ENCODE data around the gene AGAP1.

The AGAP1 gene

GRCh38 chr2:235523486-235524150 is 29.8 kb downstream of the AGAP1 start:
- FAIRE-seq (no peak), DNase-seq (ENCODE audit: insufficient read length) (no peak)
- TF ChIP-seq POLR2A (IDR thresholded peaks at IDR 0.05; ENCODE audit: low read depth, low read length) (no peak), TAF1 (IDR thresholded peaks at IDR 0.05; ENCODE audit: borderline replicate concordance, low read depth, low read length) (no peak), POLR2AphosphoS5 (IDR thresholded peaks at IDR 0.05; ENCODE audit: low read depth, low read length) (no peak)

GRCh38 chr2:235526166-235526565 is 32.3 kb downstream of the AGAP1 start:
- no peak for TF ChIP-seq TAF1 (IDR thresholded peaks at IDR 0.05; ENCODE audit: borderline replicate concordance, low read depth, low read length)
- TF ChIP-seq POLR2A (IDR thresholded peaks at IDR 0.05; ENCODE audit: low read depth, low read length), result no peak
- TF ChIP-seq POLR2AphosphoS5 (IDR thresholded peaks at IDR 0.05; ENCODE audit: low read depth, low read length), result no peak
- DNase-seq (ENCODE audit: insufficient read length) (no peak), FAIRE-seq (no peak)

- DNase-seq (ENCODE audit: insufficient read length) (no peak), FAIRE-seq (no peak)
- TF ChIP-seq POLR2AphosphoS5 (IDR thresholded peaks at IDR 0.05; ENCODE audit: low read depth, low read length) (no peak), TAF1 (IDR thresholded peaks at IDR 0.05; ENCODE audit: borderline replicate concordance, low read depth, low read length) (no peak), POLR2A (IDR thresholded peaks at IDR 0.05; ENCODE audit: low read depth, low read length) (no peak)
Measured at GRCh38 chr2:235527806-235528469, 34.1 kb downstream of the AGAP1 start.

GRCh38 chr2:235529621-235530020 is 35.8 kb downstream of the AGAP1 start:
- TF ChIP-seq POLR2A (IDR thresholded peaks at IDR 0.05; ENCODE audit: low read depth, low read length), result no peak
- TF ChIP-seq TAF1 (IDR thresholded peaks at IDR 0.05; ENCODE audit: borderline replicate concordance, low read depth, low read length), result no peak
- TF ChIP-seq POLR2AphosphoS5 (IDR thresholded peaks at IDR 0.05; ENCODE audit: low read depth, low read length), result no peak
- DNase-seq (ENCODE audit: insufficient read length) (no peak), FAIRE-seq (no peak)

- FAIRE-seq (no peak), DNase-seq (ENCODE audit: insufficient read length) (no peak)
- TF ChIP-seq POLR2AphosphoS5 (IDR thresholded peaks at IDR 0.05; ENCODE audit: low read depth, low read length) (no peak), POLR2A (IDR thresholded peaks at IDR 0.05; ENCODE audit: low read depth, low read length) (no peak), TAF1 (IDR thresholded peaks at IDR 0.05; ENCODE audit: borderline replicate concordance, low read depth, low read length) (no peak)
Measured at GRCh38 chr2:235530735-235531134, 36.9 kb downstream of the AGAP1 start.

- DNase-seq (ENCODE audit: insufficient read length) (no peak), FAIRE-seq (no peak)
- TF ChIP-seq POLR2A (IDR thresholded peaks at IDR 0.05; ENCODE audit: low read depth, low read length) (no peak), TAF1 (IDR thresholded peaks at IDR 0.05; ENCODE audit: borderline replicate concordance, low read depth, low read length) (no peak), POLR2AphosphoS5 (IDR thresholded peaks at IDR 0.05; ENCODE audit: low read depth, low read length) (no peak)
Measured at GRCh38 chr2:235532307-235532706, 38.5 kb downstream of the AGAP1 start.

GRCh38 chr2:235533198-235533597 is 39.4 kb downstream of the AGAP1 start:
- no peak for DNase-seq (ENCODE audit: insufficient read length)
- TF ChIP-seq POLR2AphosphoS5 (IDR thresholded peaks at IDR 0.05; ENCODE audit: low read depth, low read length) (no peak), POLR2A (IDR thresholded peaks at IDR 0.05; ENCODE audit: low read depth, low read length) (no peak), TAF1 (IDR thresholded peaks at IDR 0.05; ENCODE audit: borderline replicate concordance, low read depth, low read length) (no peak)

GRCh38 chr2:235533616-235534385 is 40.0 kb downstream of the AGAP1 start:
- no peak for TF ChIP-seq TAF1 (IDR thresholded peaks at IDR 0.05; ENCODE audit: borderline replicate concordance, low read depth, low read length)
- no peak for TF ChIP-seq POLR2AphosphoS5 (IDR thresholded peaks at IDR 0.05; ENCODE audit: low read depth, low read length)
- TF ChIP-seq POLR2A (IDR thresholded peaks at IDR 0.05; ENCODE audit: low read depth, low read length), result no peak
- FAIRE-seq, result no peak
- DNase-seq (ENCODE audit: insufficient read length), result no peak

More at GRCh38 chr2:235533198-235533597, 39.4 kb downstream of the AGAP1 start:
- no peak for FAIRE-seq

GRCh38 chr2:235534678-235535422 is 41.0 kb downstream of the AGAP1 start:
- no peak for DNase-seq (ENCODE audit: insufficient read length)
- TF ChIP-seq POLR2A (IDR thresholded peaks at IDR 0.05; ENCODE audit: low read depth, low read length) (no peak), POLR2AphosphoS5 (IDR thresholded peaks at IDR 0.05; ENCODE audit: low read depth, low read length) (no peak), TAF1 (IDR thresholded peaks at IDR 0.05; ENCODE audit: borderline replicate concordance, low read depth, low read length) (no peak)
- FAIRE-seq, result no peak

- FAIRE-seq (no peak), DNase-seq (ENCODE audit: insufficient read length) (no peak)
- TF ChIP-seq POLR2A (IDR thresholded peaks at IDR 0.05; ENCODE audit: low read depth, low read length) (no peak), POLR2AphosphoS5 (IDR thresholded peaks at IDR 0.05; ENCODE audit: low read depth, low read length) (no peak), TAF1 (IDR thresholded peaks at IDR 0.05; ENCODE audit: borderline replicate concordance, low read depth, low read length) (no peak)
Measured at GRCh38 chr2:235535423-235536130, 41.7 kb downstream of the AGAP1 start.

Data from GM12892 (cell line).